GM19397 (cell line): Measurements from ENCODE around the gene PREX1.

ENCODE experiments used
- ATAC-seq: cut with Tn5 transposase; IDR thresholded peaks from one replicate; pipeline ENCODE4 v1.9.1; 2021; ENCODE audit warnings: mild to moderate bottlenecking, moderate library complexity; ENCODE audit not compliant: unreplicated experiment

PREX1 gene

GRCh38 chr20:48648482-48649051 is 179.2 kb downstream of the PREX1 start:
- ATAC-seq = no peak

GRCh38 chr20:48647858-48648257 is 179.9 kb downstream of the PREX1 start:
- no peak for ATAC-seq

GRCh38 chr20:48645666-48646065 is 182.1 kb downstream of the PREX1 start:
- no peak for ATAC-seq

- ATAC-seq = no peak
Observed at GRCh38 chr20:48644286-48644828, 183.4 kb downstream of the PREX1 start.

- no peak for ATAC-seq
Observed at GRCh38 chr20:48642105-48642880, 185.5 kb downstream of the PREX1 start.

- ATAC-seq = no peak
Observed at GRCh38 chr20:48640871-48641270, 186.9 kb downstream of the PREX1 start.

- no peak for ATAC-seq
Observed at GRCh38 chr20:48639899-48640298, 187.9 kb downstream of the PREX1 start.

GRCh38 chr20:48638546-48638945 is 189.3 kb downstream of the PREX1 start:
- ATAC-seq = no peak

- no peak for ATAC-seq
Observed at GRCh38 chr20:48637461-48637860, 190.3 kb downstream of the PREX1 start.

- no peak for ATAC-seq
Observed at GRCh38 chr20:48636301-48636700, 191.5 kb downstream of the PREX1 start.

- ATAC-seq = no peak
Observed at GRCh38 chr20:48635791-48636267, 192.0 kb downstream of the PREX1 start.

GRCh38 chr20:48635361-48635760 is 192.4 kb downstream of the PREX1 start:
- ATAC-seq = no peak

- no peak for ATAC-seq
Observed at GRCh38 chr20:48634641-48635040, 193.2 kb downstream of the PREX1 start.

GRCh38 chr20:48633620-48634257 is 194.1 kb downstream of the PREX1 start:
- no peak for ATAC-seq

GRCh38 chr20:48632825-48633619 is 194.8 kb downstream of the PREX1 start:
- no peak for ATAC-seq

- no peak for ATAC-seq
Observed at GRCh38 chr20:48632017-48632824, 195.6 kb downstream of the PREX1 start.

GRCh38 chr20:48631114-48632016 is 196.4 kb downstream of the PREX1 start:
- ATAC-seq = no peak

GRCh38 chr20:48630342-48631075 is 197.3 kb downstream of the PREX1 start:
- ATAC-seq = no peak
